K562 (cell line): ENCODE results near the gene DOK3. TPM values are rescaled to one million over a fixed set of nuclear protein-coding genes. Genes with fewer than 3 reads are reported as not detected.

Source experiments
- ATAC-seq: fragments of 200-7000 bp; cut with Tn5 transposase; 3 replicates; pipeline ENCODE4 v1.9.1; 2020; ENCODE audit warnings: moderate library complexity
- BruUV-seq: library from RNA; stranded (reverse); fragments of 400-500 nt; replicated peaks from 2 replicates; lab custom pipeline; 2021; lab: Mats Ljungman, UMichigan
- CTCF ChIA-PET: fragments of 300-600 bp; formaldehyde crosslinking; extraction: SDS; loops from one replicate; lab custom pipeline; 2021; ENCODE audit warnings: low intra/inter-chr PET ratio; lab: Yijun Ruan, JAX
- POLR2A ChIA-PET: fragments of 300-600, 350-650 bp; sonication (Branson Sonifier 250); formaldehyde crosslinking; extraction: SDS; loops from one replicate; lab custom pipeline; 2021; ENCODE audit warnings: antibody characterized with exemption, inconsistent platforms; lab: Yijun Ruan, JAX
- DNase-seq, 4 experiments: peaks; one replicate each; pipeline versions ENCODE4 v3.0.0 to v3.0.0-alpha.2; 2011 to 2018; ENCODE audit warnings: low spot score in 3 of 4, mixed read lengths in 3 of 4; ENCODE audit errors: extremely low read depth in 1 of 4
- FAIRE-seq: peaks from 2 replicates; lab custom pipeline; 2011; peaks lifted over from hg19 to GRCh38; lab: Jason Lieb, UNC
- H2AFZ ChIP-seq: 2 replicates; pipeline ENCODE4 v1.6.0; 2011; ENCODE audit warnings: low read depth, low read length, control low read depth, inconsistent platforms
- H3K27ac ChIP-seq: fragments of 200-600 bp; 3 replicates; pipeline ENCODE4 v1.8.0; 2011; ENCODE audit warnings: low read depth, mild to moderate bottlenecking, control low read depth, inconsistent platforms, low read length, moderate library complexity, mixed read lengths; ENCODE audit errors: extremely low read depth
- H3K27me3 ChIP-seq, 2 experiments: fragments of 300-600 bp in 1 of 2; 2 replicates in 1 of 2; 3 replicates in 1 of 2; pipeline versions ENCODE4 v1.6.0 to v1.8.0; 2011; ENCODE audit warnings: inconsistent platforms in 2 of 2, low read length in 2 of 2, mild to moderate bottlenecking in 1 of 2, mixed read lengths in 1 of 2, moderate library complexity in 1 of 2; ENCODE audit not compliant: control insufficient read depth in 2 of 2, insufficient read depth in 2 of 2
- H3K36me3 ChIP-seq: fragments of 300-600 bp; 3 replicates; pipeline ENCODE4 v1.8.0; 2011; ENCODE audit warnings: mild to moderate bottlenecking, low read length, inconsistent platforms; ENCODE audit not compliant: control insufficient read depth, insufficient read depth
- H3K4me1 ChIP-seq, 2 experiments: fragments of 200-600 bp in 1 of 2; replicated peaks in 1 of 2; 2 replicates in 1 of 2; 3 replicates in 1 of 2; pipeline versions ENCODE4 v1.5.1 to v1.8.0; 2011; ENCODE audit warnings: inconsistent platforms in 2 of 2, low read length in 2 of 2, mild to moderate bottlenecking in 1 of 2, mixed read lengths in 1 of 2, moderate library complexity in 1 of 2; ENCODE audit not compliant: control insufficient read depth in 2 of 2, insufficient read depth in 2 of 2
- H3K4me2 ChIP-seq: 2 replicates; pipeline ENCODE4 v1.6.1; 2011; ENCODE audit warnings: low read length, control low read depth, inconsistent platforms, mixed read lengths; ENCODE audit not compliant: insufficient read depth
- H3K4me3 ChIP-seq: fragments of 200-600 bp; sonication (generic), shearing (Covaris generic); 2 replicates; pipeline ENCODE4 v1.5.1; 2016; ENCODE audit warnings: control low read depth, inconsistent platforms
- H3K79me2 ChIP-seq: fragments of 200-600 bp; 3 replicates; pipeline ENCODE4 v1.8.0; 2011; ENCODE audit warnings: low read length, inconsistent platforms; ENCODE audit not compliant: control insufficient read depth, insufficient read depth
- H3K9ac ChIP-seq, 2 experiments: 2 replicates each; pipeline versions ENCODE4 v1.6.0 to v1.6.1; 2011; ENCODE audit warnings: low read depth in 2 of 2, low read length in 2 of 2, control low read depth in 1 of 2, inconsistent platforms in 1 of 2, mild to moderate bottlenecking in 1 of 2, mixed read lengths in 1 of 2; ENCODE audit not compliant: insufficient read depth in 1 of 2
- H3K9me1 ChIP-seq: one replicate; pipeline ENCODE4 v1.6.0; 2011; ENCODE audit warnings: inconsistent platforms, mild to moderate bottlenecking, low read length, moderate library complexity; ENCODE audit not compliant: control insufficient read depth, insufficient read depth
- H3K9me3 ChIP-seq: replicated peaks from 2 replicates; pipeline ENCODE4 v1.5.1; 2011; ENCODE audit warnings: low read depth, low read length, inconsistent platforms; ENCODE audit not compliant: control insufficient read depth, insufficient read depth
- H4K20me1 ChIP-seq: replicated peaks from 2 replicates; pipeline ENCODE4 v1.6.1; 2011; ENCODE audit warnings: low read length, inconsistent platforms, mixed read lengths; ENCODE audit not compliant: control insufficient read depth, insufficient read depth
- ATF3 ChIP-seq, 2 experiments: fragments of 450-650 bp in 1 of 2; sonication (generic) in 1 of 2; formaldehyde crosslinking in 1 of 2; IDR thresholded peaks in 1 of 2; conservative IDR thresholded peaks in 1 of 2; 2 replicates each; pipeline versions ENCODE4 v1.6.1 to v1.8.1; 2016 to 2023; ENCODE audit warnings: mild to moderate bottlenecking in 2 of 2, moderate library complexity in 2 of 2, inconsistent platforms in 1 of 2, missing genetic modification reagents in 1 of 2
- CEBPG ChIP-seq, 3 experiments: fragments of 200-800 bp in 1 of 3; sonication (Bioruptor generic) in 1 of 3; sonication (generic) in 1 of 3; formaldehyde crosslinking in 1 of 3; IDR thresholded peaks in 2 of 3; conservative IDR thresholded peaks in 1 of 3; 2 replicates each; pipeline versions ENCODE4 v1.6.1 to v1.8.0; 2016 to 2022; ENCODE audit warnings: missing compliant biosample characterization in 2 of 3, missing genetic modification characterization in 2 of 3, mild to moderate bottlenecking in 1 of 3, missing genetic modification reagents in 1 of 3
- FOS ChIP-seq: IDR thresholded peaks from 3 replicates; pipeline ENCODE4 v1.6.1; 2011; ENCODE audit not compliant: insufficient read length; ENCODE audit errors: extremely low read depth
- KLF13 ChIP-seq: fragments of 450-650 bp; IDR thresholded peaks from 2 replicates; pipeline ENCODE4 v1.6.1; 2016; ENCODE audit warnings: missing genetic modification characterization, low read depth, mild to moderate bottlenecking, missing compliant biosample characterization, moderate library complexity, borderline replicate concordance
- PKNOX1 ChIP-seq: fragments of 450-650 bp; IDR thresholded peaks from 2 replicates; pipeline ENCODE4 v1.6.1; 2016
- RCOR1 ChIP-seq, 2 experiments: IDR thresholded peaks; 2 replicates each; pipeline ENCODE4 v1.6.1; 2012; ENCODE audit warnings: low read depth in 2 of 2, low read length in 2 of 2, borderline replicate concordance in 1 of 2, improper control_type of control experiment in 1 of 2
- SOX6 ChIP-seq: fragments of 450-650 bp; IDR thresholded peaks from 2 replicates; pipeline ENCODE4 v1.6.1; 2014; ENCODE audit warnings: mild to moderate bottlenecking
- ZNF318 ChIP-seq, 2 experiments: fragments of 450-650 bp; IDR thresholded peaks; 2 replicates each; pipeline ENCODE4 v1.6.1; 2016; ENCODE audit warnings: mild to moderate bottlenecking in 2 of 2, borderline replicate concordance in 1 of 2, low read depth in 1 of 2, moderate library complexity in 1 of 2
- ZNF589 ChIP-seq: fragments of 200-800 bp; sonication (Bioruptor generic); IDR thresholded peaks from 2 replicates; pipeline ENCODE4 v1.6.1; 2016; ENCODE audit warnings: low read depth, missing genetic modification characterization, missing compliant biosample characterization
- WGBS: fragments of 100-300 bp; shearing (Covaris generic); methylation state at CpG from one replicate; pipeline ENCODE4 v1.1.6; 2016; ENCODE audit warnings: low coverage, mixed read lengths; ENCODE audit not compliant: insufficient coverage; ENCODE audit errors: missing lambda C conversion rate; 5-methylcytosine and 5-hydroxymethylcytosine counted together
- in situ Hi-C: fragments of 300-500 bp; cut with MboI; formaldehyde crosslinking; loops from 4 replicates; pipeline ENCODE4 v1.15.0; 2018; ENCODE audit warnings: inconsistent platforms, mixed read lengths
- intact Hi-C: fragments of 100-400 bp; cut with micrococcal nuclease; formaldehyde crosslinking; loops from 2 replicates; pipeline ENCODE4 v1.14.2; 2022
- polyA plus RNA-seq, 8 experiments: library from polyadenylated mRNA; depleted of rRNA in 4 of 8; stranded (reverse) in 5 of 8; unstranded in 3 of 8; fragments of >200 nt; fragmentation: Nextera tagmentation in 2 of 8; fragmentation: Illumina TruSeq in 1 of 8; extraction: Ambion mirVana in 2 of 8; extraction: Trizol in 1 of 8; gene quantifications; 2 replicates each; pipeline versions ENCODE4 v1.2.1 to v1.2.3, GENCODE V29; 2011 to 2014; ENCODE audit warnings: inconsistent platforms in 1 of 8, missing spikeins in 1 of 8
- total RNA-seq, 7 experiments: library from RNA; depleted of rRNA in 6 of 7; stranded (reverse); fragments of >200 nt in 6 of 7; fragmentation: Illumina TruSeq in 2 of 7; extraction: Trizol in 2 of 7; gene quantifications; 2 replicates each; pipeline versions ENCODE4 v1.2.1 to v1.2.3, GENCODE V29; 2011 to 2021; ENCODE audit warnings: low replicate concordance in 1 of 7

Gene DOK3
- total and polyA plus RNA-seq, 9 of the 15 experiments (the other 6 are each of a cell fraction or from before 2014, with no cell fraction given): 1.3 to 23.0 (median 8.0) TPM

- no peaks in the 10 kb centered on the region for H3K9me3 ChIP-seq
- CTCF ChIA-PET: no interaction called here
- in situ Hi-C loops: no loop called here
- H4K20me1 ChIP-seq: peaks cover 4% of the 10 kb centered on the region; the same call in 1 of the 2 replicates
- H2AFZ ChIP-seq: no peak overlapping the region
- WGBS: 80% methylated on average over 1 of the region's 1 CpG
- FAIRE-seq (peak; percentile 73), ATAC-seq (peak; percentile 66), DNase-seq (peak in 1 of 4 experiments; percentile 18)
- POLR2A ChIA-PET: interaction anchor here (0.6 to 4.3 kb wide), 10 partner anchors 8 to 654 kb away, joined by 3 to 28 read pairs (median 4); no protein-coding TSS in a partner anchor
- intact Hi-C loops: no loop called here
- H3K4me1 ChIP-seq: peaks cover 0 to 9% of the 10 kb centered on the region in 2 experiments; a peak in 4 of 5 replicates
- H3K9me1 ChIP-seq: no peaks in the 10 kb centered on the region
- H3K4me3 ChIP-seq: no peak overlapping the region
- no peak overlapping the region for H3K27ac ChIP-seq
- peaks cover 53% of the 10 kb centered on the region for H3K79me2 ChIP-seq
- H3K27me3 ChIP-seq: no peaks in the 10 kb centered on the region
- H3K9ac ChIP-seq: no peak overlapping the region; a peak in 1 of 4 replicates
- peaks cover 55% of the 10 kb centered on the region; the same call in 2 of the 3 replicates for H3K36me3 ChIP-seq
- BruUV-seq: no TSS peak
- H3K4me2 ChIP-seq: no peak overlapping the region
- TF ChIP-seq SOX6 (peak; percentile 11; the same call in 1 of the 2 replicates), ATF3 (IDR thresholded peaks at IDR 0.05) (peak; percentile 78), ATF3 (CRISPR knock-in tag; conservative IDR thresholded peaks at IDR 0.05) (no peak), ZNF318 (IDR thresholded peaks at IDR 0.05; ENCODE audit: borderline replicate concordance in 1 of 2, low read depth in 1 of 2) (no peak), RCOR1 (IDR thresholded peaks at IDR 0.05; ENCODE audit: borderline replicate concordance in 1 of 2, low read depth in 2 of 2, low read length in 2 of 2) (peak in 1 of 2 experiments; percentile 92; a peak in 2 of 4 replicates), ZNF589 (0 out of 2 replicates have a peak, but pooled peaks have one; percentile 15), PKNOX1 (0 out of 2 replicates have a peak, but pooled peaks have one; percentile 22), CEBPG (CRISPR knock-in tag; IDR thresholded peaks at IDR 0.05) (peak; percentile 48; the same call in 1 of the 2 replicates), CEBPG (tag; conservative IDR thresholded peaks at IDR 0.05 in 1 of 2, IDR thresholded peaks at IDR 0.05 in 1 of 2) (peak in 1 of 2 experiments; percentile 54; a peak in 1 of 4 replicates), KLF13 (no peak), FOS (peak; percentile 11)
These were observed 36.7 kb upstream of the DOK3 start for GRCh38 chr5:177546258-177546741.
